Cardiac ventricle fibroblast (primary cell): ENCODE data around the gene ABHD13. TPM values are rescaled to one million over a fixed set of nuclear protein-coding genes. Genes with fewer than 3 reads are reported as not detected.

Experiments used
- total RNA-seq: library from RNA; depleted of rRNA; stranded (reverse); fragments of >200 nt; gene quantifications from 2 replicates; pipeline ENCODE4 v1.2.3, GENCODE V29; 2015

The ABHD13 gene
- 5.7 and 5.8 TPM in 2 replicates for total RNA-seq

GRCh38 chr13:108218044-108218974 lies at the start of gene ABHD13:
TSS of gene ABHD13 (plus strand) at chr13:108218392. CDS start at chr13:108229219, 10,827 bp downstream.

GRCh38 chr13:108215436-108215835 lies 2.8 kb upstream of the ABHD13 start, which contains the start of gene LIG4:
TSS of gene LIG4 (minus strand) at chr13:108215536. CDS start at chr13:108211268, 4,268 bp downstream.

GRCh38 chr13:108269601-108270328 lies 51.6 kb downstream of the ABHD13 start, which contains the start of gene TNFSF13B:
TSS of gene TNFSF13B (plus strand) at chr13:108269718. CDS start at chr13:108269896, 178 bp downstream.

Other genes starting within 250 kb of the ABHD13 start
- 3.7 and 5.3 TPM in 2 replicates for gene LIG4, start 2.9 kb upstream of the ABHD13 start, total RNA-seq
- 1.7 and 2.7 TPM in 2 replicates for gene TNFSF13B, start 51.3 kb downstream of the ABHD13 start, total RNA-seq